ENCODE results near the gene MINAR2. TPM values are rescaled to one million over a fixed set of nuclear protein-coding genes. Genes with fewer than 3 reads are reported as not detected.

The MINAR2 gene, protein sequence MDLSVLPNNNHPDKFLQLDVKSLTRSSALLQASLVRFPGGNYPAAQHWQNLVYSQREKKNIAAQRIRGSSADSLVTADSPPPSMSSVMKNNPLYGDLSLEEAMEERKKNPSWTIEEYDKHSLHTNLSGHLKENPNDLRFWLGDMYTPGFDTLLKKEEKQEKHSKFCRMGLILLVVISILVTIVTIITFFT
- not detected in 2 replicates for total RNA-seq (2014; rRNA removed; shearing (Covaris generic); ENCODE audit: low replicate concordance)

DNA sequence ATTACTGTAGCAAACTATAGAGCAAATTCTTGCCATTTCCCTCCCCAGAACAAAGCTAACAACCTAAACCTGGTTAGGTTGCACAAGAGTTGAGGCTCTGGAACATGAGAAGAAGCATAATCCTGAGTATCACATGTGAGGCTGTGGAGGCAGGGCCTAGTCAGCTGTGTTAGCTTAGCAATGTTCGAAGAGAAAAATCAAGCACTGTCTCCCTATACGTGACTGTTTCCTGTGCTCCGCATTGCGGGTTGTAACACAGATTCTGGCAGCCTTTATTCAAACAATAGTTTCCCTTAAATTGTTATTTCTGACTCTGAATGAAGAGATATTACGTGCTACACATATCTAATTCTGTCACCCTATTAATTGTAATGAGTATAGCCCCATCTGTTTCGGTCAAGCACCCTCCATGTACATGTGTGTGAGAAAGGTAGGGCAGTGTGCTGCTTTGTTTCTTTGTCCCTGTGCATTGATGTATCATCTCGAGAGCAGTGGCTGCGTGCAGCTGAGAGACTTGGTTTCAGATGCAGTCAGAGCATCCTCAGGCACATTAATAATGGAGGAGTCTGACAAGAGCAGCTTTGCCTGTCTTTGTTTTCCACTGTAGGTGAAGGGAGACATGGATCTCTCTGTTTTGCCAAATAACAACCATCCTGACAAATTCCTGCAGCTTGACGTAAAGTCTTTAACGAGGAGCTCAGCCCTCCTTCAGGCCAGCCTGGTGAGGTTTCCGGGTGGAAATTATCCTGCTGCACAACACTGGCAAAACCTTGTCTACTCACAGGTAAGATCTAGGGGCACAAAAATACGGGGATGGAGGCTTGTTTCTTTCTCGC lies at the start of gene MINAR2:
TSS of gene MINAR2 (plus strand) at position 523 of the 836 bp plus-strand sequence. CDS start at position 620, 97 bp downstream.
- DNase-seq (ENCODE audit: low read depth): no peak
- in situ Hi-C loops (cut with HindIII; ENCODE audit: low pct_unique_long_range_greater_than_20kb, low sequenced_read_pairs): no loop called here

DNA sequence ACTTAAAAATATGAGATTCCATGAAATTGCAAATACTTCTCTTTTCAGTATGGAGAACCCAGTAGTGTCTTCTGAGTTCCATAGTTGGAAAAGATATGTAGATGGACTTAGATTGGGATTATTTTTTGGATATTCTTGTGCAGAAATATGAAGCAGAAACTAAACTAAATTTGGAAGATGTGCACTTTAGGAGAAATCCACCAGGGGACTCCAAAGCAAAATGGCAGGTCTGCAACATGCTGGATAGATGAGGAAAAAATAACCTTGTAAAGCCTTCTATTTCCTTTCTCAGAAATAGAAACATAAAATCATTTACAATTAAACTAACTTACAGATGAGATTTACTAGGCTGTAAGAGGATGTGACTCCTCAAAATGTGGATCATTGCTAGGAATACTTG lies 49.2 kb upstream of the MINAR2 start:
- in situ Hi-C loops (cut with HindIII; ENCODE audit: low pct_unique_long_range_greater_than_20kb, low sequenced_read_pairs): no loop called here

DNA sequence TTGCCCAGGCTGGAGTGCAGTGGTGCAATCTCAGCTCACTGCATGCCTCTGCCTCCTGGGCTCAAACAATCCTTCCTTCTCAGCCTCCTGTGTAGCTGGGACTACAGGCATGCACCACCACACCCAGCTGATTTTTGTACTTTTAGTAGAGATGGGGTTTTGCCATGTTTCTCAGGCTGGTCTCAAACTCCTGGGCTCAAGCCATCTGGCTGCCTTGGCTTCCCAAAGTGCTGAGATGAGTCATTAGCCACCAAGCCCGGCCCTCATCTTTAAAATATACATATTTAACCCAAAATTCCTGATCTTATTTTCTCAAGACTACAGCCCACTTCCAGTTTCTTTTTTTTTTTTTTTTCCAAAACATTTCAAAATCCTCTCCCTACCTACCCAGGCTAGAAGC lies 31.7 kb upstream of the MINAR2 start:
- DNase-seq (ENCODE audit: low read depth): no peak
- in situ Hi-C loops (cut with HindIII; ENCODE audit: low pct_unique_long_range_greater_than_20kb, low sequenced_read_pairs): no loop called here

More for the DNA sequence above, 49.2 kb upstream of the MINAR2 start:
- DNase-seq (ENCODE audit: low read depth): no peak

DNA sequence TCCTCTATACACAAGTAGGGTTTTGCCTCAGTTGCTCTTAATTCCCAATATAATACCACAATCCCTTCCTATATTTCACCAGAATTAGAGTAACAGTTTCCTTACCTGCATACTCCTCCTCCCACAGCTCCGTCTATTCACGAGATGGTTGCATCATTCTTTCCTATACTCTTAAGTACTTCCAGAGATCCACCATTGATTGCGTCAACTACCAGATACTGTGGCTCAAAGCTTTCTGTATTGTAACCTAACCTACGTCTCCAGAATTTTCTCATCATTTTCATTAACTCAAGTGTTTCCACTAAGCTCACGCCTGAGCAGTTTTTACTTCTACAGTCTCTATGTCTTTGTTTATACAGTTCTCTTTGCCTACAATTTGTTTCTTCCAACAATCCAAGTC lies 31.2 kb upstream of the MINAR2 start:
- DNase-seq (ENCODE audit: low read depth): no peak
- in situ Hi-C loops (cut with HindIII; ENCODE audit: low pct_unique_long_range_greater_than_20kb, low sequenced_read_pairs): no loop called here

DNA sequence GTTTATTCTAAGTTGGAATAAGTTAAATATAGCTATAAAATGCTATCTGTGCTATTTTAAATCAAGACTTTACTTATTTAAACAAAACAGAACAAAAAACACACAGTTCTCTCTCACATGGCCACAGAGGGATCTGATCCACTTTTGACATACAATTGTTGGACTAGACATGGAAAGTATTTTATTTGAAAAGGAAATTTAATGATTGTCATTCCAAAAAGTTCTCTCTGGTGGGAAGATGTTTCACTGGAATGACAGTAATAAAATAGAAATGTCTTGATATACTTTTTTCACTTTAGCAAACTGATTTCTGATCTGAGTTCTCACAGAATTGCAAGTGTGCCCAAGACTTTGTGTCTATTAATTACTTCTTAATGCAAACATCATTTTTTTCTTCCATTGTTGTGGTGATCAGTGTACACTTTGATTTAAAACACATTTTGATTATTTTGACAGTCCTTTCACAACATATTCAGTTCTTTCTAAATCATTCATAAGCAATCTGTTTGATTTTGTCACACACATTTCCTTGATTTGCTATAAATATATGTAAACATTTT lies 30.1 kb upstream of the MINAR2 start:
- in situ Hi-C loops (cut with HindIII; ENCODE audit: low pct_unique_long_range_greater_than_20kb, low sequenced_read_pairs): no loop called here
- DNase-seq (ENCODE audit: low read depth): no peak

DNA sequence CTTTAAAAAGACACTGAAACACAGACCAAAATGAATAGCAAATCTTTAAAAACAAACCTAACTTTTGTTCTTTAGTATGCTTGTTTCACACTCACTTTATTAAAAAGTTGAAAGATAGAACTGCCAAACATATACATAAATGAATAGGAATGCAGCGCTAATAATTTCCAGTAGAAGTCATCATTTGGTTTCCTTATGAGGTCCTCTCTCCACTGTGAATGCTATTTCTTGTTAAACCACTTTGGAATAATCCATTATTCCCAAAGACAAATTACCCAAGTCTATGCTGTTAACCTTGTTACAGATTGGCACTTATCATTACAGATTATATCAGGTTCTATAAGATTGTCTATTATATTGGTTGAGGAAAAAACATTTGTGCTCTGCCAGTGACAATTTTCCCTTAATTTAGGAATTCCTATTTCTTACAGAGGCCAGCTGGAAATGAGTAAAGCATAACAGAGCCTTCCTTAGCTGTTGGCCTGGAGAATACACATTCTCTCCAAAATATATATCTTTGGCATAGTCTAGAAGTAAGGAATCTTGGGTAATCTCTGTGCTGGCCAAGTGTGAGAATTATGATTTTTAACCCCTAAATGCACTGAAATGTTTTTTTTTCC lies 29.3 kb upstream of the MINAR2 start:
- in situ Hi-C loops (cut with HindIII; ENCODE audit: low pct_unique_long_range_greater_than_20kb, low sequenced_read_pairs): no loop called here

DNA sequence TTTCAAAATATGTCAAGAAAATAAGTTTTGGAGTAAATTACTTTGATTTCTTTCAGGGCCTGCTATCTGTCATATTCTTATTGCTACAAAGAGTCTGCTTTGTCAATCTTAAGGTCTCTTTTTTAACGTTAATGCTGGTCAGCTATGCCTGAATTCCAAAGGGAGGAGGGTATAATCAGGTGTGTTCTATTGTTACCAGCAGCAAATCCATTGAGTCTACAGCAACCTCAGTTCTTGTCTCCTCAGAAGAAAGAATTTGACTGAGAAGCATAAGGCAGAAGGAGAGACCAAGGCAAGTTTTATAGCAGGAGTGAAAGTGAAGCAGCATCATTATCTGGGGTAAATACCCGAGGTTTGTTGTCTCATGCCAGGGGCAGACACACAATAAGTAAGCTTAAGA lies 23.7 kb upstream of the MINAR2 start:
- DNase-seq (ENCODE audit: low read depth): no peak
- in situ Hi-C loops (cut with HindIII; ENCODE audit: low pct_unique_long_range_greater_than_20kb, low sequenced_read_pairs): no loop called here

More for the DNA sequence above, 29.3 kb upstream of the MINAR2 start:
- DNase-seq (ENCODE audit: low read depth): no peak

DNA sequence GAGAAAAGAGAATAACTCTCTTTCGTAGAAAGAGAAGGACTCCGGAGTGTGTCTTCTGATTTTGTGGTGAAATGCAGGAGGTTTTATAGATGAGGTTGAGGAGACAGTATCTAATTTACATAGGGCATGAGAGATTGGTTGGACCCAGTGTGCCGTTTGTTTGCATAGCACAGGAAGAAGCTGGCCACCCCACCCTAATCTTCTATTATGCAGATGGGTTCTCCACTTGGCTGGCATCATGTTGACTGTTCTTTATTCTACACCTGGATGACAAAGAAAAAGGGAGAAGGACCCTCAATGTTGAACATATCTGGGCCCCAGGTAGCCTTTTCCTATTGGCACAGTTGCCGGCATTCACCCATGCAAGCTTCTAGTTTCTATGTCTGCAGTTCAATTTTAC lies 23.2 kb upstream of the MINAR2 start:
- in situ Hi-C loops (cut with HindIII; ENCODE audit: low pct_unique_long_range_greater_than_20kb, low sequenced_read_pairs): no loop called here
- no peak for DNase-seq (ENCODE audit: low read depth)

DNA sequence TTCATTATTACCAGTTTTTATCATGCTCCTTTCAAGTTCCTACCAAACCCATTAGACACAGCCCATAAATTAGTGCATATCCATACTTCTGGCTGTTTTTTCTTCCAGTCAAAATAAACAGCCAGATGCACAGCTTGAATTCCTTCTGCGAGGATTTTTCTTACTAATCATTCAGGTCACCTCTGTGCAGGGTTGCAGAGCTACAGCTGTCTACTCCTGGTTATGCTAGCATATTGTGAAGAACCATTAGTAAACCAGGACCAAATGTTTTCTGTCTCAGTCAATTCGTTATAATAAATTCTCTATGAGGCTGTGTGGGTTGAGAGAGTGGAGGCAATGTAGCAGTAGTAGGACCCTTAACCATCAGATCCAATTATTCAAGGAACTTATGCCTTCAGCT lies 8.1 kb upstream of the MINAR2 start:
- DNase-seq (ENCODE audit: low read depth): no peak
- in situ Hi-C loops (cut with HindIII; ENCODE audit: low pct_unique_long_range_greater_than_20kb, low sequenced_read_pairs): no loop called here

DNA sequence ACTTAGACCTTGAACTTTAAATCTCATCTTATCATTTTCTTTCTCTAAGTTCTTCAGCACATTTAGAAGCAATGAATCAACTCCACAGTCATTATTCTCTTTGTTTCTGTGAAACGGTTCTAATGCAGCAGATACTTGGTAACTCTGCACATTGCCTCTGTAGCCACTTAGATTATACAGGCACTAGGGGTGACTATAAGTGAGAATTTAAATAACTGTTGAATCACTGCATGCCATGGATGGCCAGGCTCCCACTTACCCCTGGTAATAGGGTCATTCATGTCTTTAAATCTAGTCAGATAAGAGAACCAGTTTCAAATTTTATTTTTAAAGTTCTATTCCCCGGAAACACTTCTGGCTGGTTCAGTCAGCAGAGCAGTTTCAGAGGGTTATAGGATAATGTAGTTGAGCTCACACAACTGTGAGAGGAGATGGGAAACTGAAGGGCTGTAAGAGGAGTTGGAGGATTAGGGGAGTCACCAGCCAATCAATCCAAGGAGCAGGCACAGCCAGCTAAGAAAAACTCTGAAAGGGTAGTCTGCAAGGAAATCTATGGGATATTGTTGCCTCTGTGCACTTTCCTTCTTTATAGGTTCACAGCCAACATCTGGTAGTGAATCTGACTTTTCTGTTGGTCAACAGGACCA lies 4.2 kb upstream of the MINAR2 start:
- in situ Hi-C loops (cut with HindIII; ENCODE audit: low pct_unique_long_range_greater_than_20kb, low sequenced_read_pairs): no loop called here
- DNase-seq (ENCODE audit: low read depth): no peak

DNA sequence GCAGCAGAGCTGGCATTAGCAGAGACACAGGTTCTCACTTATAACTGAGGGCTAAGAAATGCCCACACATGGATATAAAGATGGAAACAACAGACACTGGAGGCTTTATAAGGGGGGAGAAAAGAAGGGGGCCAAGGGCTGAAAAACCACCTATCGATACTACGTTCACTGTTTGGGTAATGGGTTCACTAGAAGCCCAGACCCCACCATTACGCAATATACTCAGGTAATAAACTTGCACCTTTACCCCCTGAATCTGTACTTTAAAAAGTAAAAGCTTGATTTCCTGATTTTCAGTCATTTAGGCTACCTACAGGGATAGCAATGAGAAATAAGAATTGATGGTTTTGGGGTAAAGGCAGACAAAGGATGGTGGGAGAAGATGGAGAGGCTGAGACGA lies 1.9 kb upstream of the MINAR2 start:
- DNase-seq (ENCODE audit: low read depth): no peak
- in situ Hi-C loops (cut with HindIII; ENCODE audit: low pct_unique_long_range_greater_than_20kb, low sequenced_read_pairs): no loop called here

DNA sequence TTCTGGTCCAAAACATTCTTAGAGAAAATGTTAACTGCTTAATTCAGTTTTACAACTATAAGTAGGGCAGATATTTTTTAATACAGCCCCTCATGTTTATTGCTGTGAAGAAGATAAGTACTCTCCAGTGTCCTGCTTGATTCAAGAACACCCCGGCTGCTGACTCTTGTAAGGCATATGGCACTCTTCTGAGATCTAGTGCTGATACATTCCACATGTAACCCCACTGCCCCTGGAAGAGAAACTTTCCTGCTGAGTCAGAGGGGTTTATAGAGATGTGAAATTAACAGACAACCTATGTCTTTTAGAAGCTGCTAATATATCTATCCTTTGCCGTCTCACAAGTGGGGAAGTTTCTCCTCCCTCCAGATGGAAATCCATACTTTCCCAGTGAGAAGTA lies 1.0 kb upstream of the MINAR2 start:
- in situ Hi-C loops (cut with HindIII; ENCODE audit: low pct_unique_long_range_greater_than_20kb, low sequenced_read_pairs): no loop called here
- DNase-seq (ENCODE audit: low read depth): no peak

DNA sequence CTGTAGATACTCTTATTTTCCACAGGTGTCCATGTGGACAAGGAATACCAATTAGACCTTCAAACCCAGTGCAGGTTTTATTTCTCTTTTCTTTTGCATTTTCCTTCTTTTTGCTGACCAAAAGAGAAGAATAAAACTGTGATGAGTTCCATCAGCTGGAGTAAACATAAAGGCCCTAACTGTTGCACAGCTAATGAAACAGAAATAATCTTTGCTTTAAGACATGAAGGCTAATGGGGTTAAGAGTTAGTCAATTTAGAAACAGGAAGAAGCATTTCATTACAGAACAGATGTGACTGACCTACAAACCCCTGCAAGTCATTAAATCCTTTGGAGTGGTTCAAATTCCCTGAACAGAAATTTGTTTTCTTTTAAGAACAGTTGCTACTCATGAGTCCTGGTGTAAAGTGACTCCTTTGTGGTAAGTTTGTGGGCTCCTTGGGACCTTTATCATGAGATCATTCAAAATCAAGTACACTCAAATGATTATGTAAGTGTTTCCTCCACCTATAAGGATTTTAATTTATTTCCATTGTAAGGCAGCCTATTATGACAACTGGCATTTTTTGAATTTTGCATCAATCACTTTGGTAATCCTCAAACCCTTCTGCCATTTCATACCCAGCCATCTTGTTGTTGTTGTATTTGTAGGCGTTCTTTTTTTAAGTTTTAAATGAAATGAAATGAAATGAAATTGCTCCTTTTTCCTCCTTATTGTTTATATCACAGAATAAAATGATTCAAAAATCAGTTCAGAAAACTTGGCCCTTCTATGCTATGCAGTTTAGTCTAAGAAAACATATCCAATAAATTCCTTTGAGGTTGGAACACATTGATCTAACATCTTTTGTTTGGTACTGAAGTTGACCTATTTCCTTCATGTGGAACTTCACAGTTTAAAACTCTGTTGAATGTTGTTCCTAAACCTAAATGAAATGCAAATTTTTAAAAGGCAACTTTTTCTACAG lies 1.3 kb downstream of the MINAR2 start:
- in situ Hi-C loops (cut with HindIII; ENCODE audit: low pct_unique_long_range_greater_than_20kb, low sequenced_read_pairs): no loop called here

DNA sequence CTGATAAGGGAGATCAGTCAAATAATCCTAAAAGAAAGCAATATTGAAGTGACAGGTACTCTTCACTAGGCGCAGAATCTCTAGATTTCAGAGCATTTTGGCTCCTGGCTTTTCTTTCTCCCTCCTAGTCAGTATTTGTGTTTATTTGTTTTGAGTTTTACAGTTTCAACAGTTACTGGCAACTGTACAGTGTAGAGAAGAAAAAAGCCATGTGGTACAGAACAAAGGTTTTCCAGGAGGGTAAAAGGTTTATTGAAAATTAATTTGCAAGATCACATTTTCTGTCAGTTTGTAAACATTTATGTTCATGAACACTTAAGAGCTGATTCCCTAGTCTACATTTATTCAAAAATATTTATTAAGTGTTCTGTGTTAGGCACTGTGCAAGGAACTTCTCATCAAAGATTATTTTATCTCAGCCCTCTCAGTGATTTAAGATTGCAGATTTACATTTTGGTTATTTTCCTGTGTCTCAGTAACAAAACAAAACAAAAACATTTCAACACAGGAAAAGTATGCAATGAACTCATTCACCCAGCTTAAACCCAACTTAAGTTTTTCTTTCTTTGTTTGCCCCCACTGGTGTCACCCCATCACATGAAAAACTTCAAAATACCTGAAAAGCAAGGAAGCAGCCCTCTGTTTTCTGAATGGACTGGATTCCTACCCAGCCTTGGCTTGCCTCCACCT lies 12.9 kb downstream of the MINAR2 start:
- in situ Hi-C loops (cut with HindIII; ENCODE audit: low pct_unique_long_range_greater_than_20kb, low sequenced_read_pairs): no loop called here
- no peak for DNase-seq (ENCODE audit: low read depth)

More for the DNA sequence above, 1.3 kb downstream of the MINAR2 start:
- DNase-seq (ENCODE audit: low read depth): no peak

DNA sequence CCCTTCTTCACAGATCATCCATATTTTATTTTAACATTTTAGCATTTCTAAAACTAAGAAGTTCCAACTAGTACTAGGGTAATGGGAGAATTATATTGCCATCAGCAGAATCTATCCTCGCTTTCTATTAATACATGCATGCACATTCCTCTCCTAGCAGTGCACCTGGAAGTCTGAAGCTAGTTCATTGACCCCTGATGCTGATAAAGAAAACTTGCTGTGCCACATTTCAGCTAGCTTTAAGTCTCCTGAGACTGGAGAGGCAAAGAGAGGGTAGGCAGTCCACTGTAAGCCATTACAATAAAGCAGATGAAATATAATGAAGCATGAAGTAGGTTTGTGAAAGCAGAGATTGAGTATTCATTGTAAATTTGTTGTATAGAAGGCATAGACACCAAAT lies 15.8 kb downstream of the MINAR2 start:
- DNase-seq (ENCODE audit: low read depth): no peak
- in situ Hi-C loops (cut with HindIII; ENCODE audit: low pct_unique_long_range_greater_than_20kb, low sequenced_read_pairs): no loop called here

DNA sequence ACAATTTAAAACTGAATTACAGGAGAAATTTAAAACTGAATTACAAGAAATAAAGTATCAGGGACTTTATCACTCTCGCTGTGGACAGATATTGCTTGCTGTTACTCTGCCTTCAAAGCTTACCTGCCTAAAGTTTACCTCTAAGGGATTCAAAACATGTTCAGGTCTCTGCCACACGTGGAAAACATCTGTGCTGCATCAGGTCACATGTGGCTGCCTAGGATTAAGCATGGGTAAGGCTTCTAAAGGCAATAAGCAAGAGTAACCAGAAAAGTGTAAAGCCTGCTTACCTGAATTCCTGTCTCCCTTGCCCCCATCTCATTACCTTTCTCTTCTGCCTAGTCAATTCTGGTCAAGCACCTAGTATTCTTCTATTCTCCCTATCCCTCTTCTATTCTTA lies 18.9 kb downstream of the MINAR2 start:
- no peak for DNase-seq (ENCODE audit: low read depth)
- in situ Hi-C loops (cut with HindIII; ENCODE audit: low pct_unique_long_range_greater_than_20kb, low sequenced_read_pairs): no loop called here

DNA sequence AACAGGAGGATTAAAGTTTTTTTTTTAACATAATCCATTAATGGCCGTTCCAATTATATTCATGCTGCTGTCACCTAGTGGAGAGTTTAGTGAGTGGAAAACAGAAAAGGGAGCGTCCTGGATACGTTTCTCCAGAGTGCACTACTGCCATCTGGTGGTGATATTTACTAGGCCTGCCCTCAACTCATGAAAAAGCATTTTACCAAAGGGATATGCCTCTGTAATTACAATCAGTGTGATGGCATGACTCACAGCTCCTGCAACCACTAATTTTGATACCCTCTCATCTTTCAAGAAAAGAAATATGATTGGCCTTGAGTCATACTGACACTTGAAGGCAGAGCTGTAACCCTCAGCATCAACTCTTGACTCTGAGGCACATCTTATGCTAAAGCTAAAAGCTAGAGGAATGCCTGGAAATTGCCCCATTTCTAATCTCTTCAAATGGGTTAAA lies 20.1 kb downstream of the MINAR2 start:
- peak; percentile 74 for DNase-seq (ENCODE audit: low read depth)
- in situ Hi-C loops (cut with HindIII; ENCODE audit: low pct_unique_long_range_greater_than_20kb, low sequenced_read_pairs): no loop called here

Measured in Caki2 (cell line).